Right ventricle myocardium inferior (tissue), 1 donor: ENCODE data around the gene CHEK1. TPM values are rescaled to one million over a fixed set of nuclear protein-coding genes. Genes with fewer than 3 reads are reported as not detected.

Experiments used
- ATAC-seq: fragments of 200-7000 bp; cut with Tn5 transposase; one replicate; pipeline ENCODE4 v1.9.1; 2020; ENCODE audit warnings: mild to moderate bottlenecking, moderate library complexity
- DNase-seq: peaks from one replicate; pipeline ENCODE4 v3.0.0; 2021; ENCODE audit errors: missing footprints
- intact Hi-C: fragments of 100-400 bp; cut with DNase I; formaldehyde crosslinking; loops from one replicate; pipeline ENCODE4 v1.11.0; 2022
- total RNA-seq: library from RNA; stranded (reverse); fragmentation: NEBNext Ultra II Directional; extraction: Animal tissue kit (Norgen Biotek cat#: 25700); gene quantifications from one replicate; pipeline ENCODE4 v1.2.1, GENCODE V29; 2021
- donor health status: DM: no; HTN: yes; CAD: no; lungs with severe emphysema.

Gene CHEK1
- total RNA-seq, 1 donor from 2014 or later, result 2.0 TPM

DNA sequence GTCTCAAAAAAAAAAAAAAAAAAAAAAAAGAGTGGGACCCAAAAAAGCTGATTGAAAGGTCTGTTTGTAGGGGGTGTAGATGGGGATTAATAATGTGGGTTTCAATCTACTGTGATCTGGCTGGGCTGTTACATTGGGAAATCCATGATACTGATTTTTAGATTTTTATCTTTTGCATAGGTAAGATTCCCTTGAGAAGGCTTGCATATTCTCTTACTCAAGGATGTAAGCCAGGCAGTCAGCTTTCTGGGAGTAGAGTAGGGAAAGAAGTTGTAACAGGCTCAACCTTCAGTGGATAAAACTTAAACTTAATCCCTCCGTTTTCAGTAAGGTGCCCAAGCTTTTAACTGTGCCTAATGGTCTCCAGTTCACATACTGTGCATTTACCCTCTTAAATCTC is 1.9 kb upstream of the CHEK1 start:
- intact Hi-C loops, result no loop called here
- DNase-seq (no peak), ATAC-seq (no peak)

DNA sequence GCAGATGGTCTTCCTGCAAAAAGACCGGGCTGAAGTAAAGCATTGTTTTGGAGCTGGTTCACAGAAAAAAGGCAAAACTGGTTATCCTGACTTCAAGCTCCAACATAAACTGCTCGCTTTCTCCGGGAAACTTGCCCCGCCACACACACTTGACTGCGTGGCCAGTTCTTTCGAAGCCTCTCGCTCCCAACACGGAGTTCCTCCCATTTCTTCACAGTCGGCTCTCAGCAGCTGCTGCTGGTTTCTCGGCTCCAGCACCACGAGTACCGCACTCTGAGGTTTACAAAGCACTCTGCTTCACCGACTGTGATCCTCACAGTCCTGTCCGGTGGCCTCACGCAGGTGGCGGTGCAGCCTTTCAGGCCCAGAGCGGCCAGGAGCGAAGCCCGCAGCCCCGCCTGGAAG is 264 bp downstream of the CHEK1 start:
- DNase-seq (no peak), ATAC-seq (peak; percentile 53)
- intact Hi-C loops, result loop anchor here (5.0 kb wide), 3 partner anchors 33 to 128 kb away; partner anchors contain the start of genes EI24, FEZ1 and STT3A

DNA sequence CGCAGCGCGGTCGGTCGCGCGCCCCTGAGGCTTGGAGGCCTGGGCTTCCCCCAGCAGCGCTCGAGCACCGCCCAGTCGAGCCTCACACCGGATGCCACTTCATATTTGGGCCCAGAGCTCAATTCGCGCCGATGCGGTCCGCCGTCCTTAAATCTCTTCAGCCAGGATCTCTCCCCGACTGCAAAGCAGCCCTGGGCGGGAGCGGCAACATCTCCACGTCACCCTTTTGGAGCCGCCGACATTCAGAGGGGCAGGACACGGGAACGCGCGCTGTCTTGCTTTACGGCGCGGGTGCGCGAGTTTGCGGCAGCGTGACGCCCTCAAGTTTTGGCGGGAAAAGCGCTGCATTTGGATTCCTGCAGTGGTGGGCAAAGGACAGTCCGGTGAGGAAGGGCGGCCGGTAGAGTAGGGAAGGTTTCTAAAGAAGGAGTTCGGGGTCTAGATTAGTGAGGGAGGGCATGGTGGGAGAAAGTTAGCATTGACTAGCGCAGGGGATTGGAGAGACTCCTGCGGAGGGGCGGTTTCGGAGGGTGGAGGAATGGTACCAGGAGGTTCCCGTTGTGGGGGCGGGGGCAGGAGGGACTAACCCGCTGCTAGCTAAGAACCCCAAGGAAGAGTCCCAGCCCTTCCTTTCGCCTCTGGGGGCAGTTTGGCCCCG is 796 bp downstream of the CHEK1 start:
- intact Hi-C loops, result loop anchor here (5.0 kb wide), 3 partner anchors 33 to 128 kb away; partner anchors contain the start of genes EI24, FEZ1 and STT3A
- peak; percentile 92 for DNase-seq
- peak; percentile 97 for ATAC-seq

DNA sequence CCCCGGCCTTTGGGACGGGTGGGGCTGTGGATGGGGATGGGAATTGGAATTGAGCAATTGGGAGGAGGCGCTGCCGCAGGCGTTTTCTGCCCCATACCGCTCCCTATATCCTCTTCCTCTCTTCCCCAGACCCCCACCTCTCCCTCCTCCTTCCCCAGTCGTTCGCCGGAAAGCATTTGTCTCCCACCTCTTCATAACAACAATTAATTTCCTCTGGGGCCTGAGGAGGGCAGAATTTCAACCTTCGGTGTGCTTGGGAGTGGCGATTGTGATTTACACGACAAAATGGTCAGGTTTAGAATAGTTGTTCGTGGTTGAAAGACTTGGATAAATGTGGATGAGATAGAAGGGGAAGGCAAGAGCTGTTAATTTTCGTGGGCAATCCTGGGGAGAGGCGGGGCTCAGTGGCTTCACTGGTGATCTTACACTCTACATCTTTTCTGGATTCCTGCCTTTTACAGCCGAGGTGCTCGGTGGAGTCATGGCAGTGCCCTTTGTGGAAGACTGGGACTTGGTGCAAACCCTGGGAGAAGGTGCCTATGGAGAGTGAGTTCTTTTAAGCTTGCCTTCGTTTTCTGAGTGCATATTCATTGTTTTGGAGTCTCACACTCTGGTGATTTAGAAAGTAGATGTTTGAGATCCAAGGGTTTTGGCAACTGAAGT is 1.5 kb downstream of the CHEK1 start:
- intact Hi-C loops, result loop anchor here (5.0 kb wide), 3 partner anchors 34 to 129 kb away; partner anchors contain the start of genes EI24, FEZ1 and STT3A
- DNase-seq (no peak), ATAC-seq (no peak)

DNA sequence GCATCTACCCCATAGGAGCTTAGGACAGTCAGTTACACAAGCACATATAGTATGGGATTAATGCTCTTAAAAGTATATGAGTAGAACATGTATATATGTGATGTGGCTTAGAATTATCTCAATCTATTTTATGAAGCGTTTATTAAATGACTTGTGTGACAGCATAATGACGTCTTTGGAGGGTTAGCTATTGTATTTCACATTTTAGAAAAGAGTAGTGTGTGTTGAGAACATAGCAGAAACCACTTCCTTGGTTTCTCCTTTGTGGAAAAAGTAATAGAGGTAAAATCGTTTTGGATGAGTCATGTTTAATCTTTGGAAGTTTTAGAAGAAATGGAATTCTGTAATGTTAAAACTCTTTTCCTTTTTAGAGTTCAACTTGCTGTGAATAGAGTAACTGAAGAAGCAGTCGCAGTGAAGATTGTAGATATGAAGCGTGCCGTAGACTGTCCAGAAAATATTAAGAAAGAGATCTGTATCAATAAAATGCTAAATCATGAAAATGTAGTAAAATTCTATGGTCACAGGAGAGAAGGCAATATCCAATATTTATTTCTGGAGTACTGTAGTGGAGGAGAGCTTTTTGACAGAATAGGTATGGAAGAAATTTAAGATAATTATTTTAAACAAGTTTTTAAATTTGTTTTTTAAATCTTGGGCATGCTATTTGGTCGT is 2.4 kb downstream of the CHEK1 start:
- intact Hi-C loops, result loop anchor here (5.0 kb wide), 3 partner anchors 35 to 130 kb away; partner anchors contain the start of genes EI24, FEZ1 and STT3A
- ATAC-seq, result no peak
- no peak for DNase-seq

DNA sequence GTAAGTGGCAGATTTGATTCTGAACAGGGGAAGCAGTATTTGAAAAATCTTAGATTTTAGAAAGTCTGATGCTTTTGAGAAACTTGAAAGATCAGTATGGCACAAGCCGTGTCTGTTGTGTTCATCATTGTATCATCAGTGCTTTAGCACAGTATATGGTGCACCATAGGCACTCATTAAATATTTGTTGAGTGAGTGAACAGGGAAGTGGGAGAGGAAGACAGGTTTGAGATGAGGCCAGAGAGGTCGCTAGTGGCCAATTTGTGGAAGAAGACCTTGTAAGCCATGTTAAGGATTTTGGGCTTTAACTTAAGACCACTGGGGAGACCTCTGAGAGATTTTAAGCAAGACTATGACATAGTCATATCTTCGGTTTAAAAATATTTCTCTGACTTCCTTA is 12.9 kb downstream of the CHEK1 start:
- intact Hi-C loops, result no loop called here

DNA sequence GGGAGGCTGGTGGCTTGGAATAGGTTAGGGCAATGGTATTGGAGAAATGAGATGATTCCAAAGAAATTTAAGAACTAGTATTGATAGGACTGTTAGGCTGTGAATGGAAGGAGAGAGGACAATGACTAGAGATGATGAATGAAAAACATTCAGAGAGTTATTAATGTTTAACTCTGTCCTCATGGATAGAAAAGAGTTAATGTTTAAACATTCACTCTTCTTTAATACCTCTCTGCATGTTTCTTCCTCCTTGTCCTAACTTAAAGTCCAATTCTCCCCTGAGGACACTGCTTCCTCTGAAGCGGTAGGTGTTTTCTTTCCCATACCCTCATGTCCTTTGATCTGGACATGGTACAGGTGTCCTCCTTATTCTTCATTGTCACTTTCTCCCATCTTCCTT is 13.4 kb downstream of the CHEK1 start:
- ATAC-seq (no peak), DNase-seq (no peak)
- intact Hi-C loops, result no loop called here

More for the DNA sequence above, 12.9 kb downstream of the CHEK1 start:
- no peak for DNase-seq
- no peak for ATAC-seq

DNA sequence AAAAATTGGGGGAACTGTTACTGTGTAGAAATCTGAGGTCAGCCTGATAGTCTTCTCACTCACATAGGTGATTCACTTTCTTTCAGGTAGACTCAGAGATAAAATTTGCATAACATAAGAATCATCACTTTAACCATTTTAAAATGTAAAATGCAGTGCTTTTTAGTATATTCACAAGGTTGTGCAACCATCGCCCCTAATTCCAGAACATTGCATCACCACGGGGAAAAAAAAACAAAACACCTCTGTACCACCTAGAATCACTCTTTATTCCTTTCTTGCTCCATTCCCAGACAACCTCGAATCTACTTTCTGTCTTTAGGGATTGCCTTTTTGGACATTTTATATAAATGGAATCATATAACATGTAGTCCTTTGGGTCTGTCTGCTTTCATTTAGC is 20.9 kb downstream of the CHEK1 start:
- ATAC-seq, result no peak
- intact Hi-C loops, result no loop called here
- no peak for DNase-seq

DNA sequence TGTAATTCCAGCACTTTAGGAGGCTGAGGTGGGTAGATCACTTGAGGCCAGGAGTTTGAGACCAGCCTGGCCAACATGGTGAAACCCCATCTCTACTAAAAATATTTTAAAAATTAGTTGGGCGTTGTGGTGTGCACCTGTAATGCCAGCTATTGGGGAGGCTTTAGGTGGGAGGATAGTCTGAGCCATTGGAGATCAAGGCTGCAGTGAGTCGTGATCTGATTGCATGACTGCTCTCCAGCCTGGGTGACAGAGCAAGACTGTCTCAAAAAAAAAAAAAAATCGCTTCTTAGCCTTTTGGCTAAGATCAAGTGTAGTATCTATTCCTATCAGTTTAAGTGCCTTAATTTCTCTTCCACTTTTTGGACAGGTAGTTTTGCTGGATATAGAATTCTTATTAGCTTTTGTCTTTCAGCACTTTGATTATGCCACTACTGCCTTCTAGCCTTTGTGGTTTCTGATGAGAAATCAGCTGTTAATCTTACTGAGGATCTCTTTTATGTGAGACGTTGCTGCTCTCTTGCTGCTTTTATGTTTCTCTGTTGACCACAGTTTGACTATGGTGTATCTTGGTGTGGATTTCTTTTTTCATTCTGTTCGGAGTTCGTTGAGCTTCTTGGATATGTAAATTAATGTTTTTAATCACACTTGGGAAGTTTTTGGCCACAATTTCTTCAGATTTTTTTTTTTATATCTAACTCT is 24.7 kb downstream of the CHEK1 start:
- intact Hi-C loops, result no loop called here
- ATAC-seq (no peak), DNase-seq (no peak)

DNA sequence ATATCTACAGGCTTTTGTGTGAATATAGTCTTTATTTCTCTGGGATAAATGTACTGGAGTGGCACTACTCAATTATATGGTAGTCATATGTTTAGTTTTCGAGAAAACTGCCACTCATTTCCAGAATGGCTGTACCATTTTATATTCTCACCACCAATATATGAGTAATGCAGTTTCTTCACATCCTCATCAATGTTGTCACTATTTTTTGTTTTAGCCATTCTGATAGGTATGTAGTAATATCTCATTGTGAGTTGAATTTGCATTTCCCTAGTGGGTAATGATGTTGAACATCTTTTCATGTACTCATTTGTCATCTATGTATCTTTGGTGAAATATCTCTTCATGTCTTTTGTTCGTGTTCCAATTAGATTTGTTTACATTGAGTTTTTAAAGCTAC is 37.7 kb downstream of the CHEK1 start:
- intact Hi-C loops, result no loop called here
- DNase-seq (no peak), ATAC-seq (no peak)

DNA sequence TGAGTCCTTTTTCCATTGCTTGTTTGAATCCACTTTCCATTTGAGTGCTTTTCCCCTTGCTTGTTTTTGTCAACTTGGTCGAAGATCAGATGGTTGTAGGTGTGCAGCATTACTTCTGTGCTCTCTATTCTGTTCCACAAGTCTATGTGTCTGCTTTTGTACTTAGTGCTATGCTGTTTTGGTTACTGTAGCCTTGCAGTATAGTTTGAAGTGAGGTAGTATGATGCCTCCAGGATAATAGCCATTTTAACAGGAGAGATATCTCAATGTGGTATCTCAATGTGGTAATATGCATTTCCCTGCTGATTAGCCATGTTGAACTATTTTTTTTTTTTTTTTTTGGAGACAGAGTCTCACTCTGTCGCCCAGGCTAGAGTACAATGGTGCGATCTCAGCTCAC is 38.9 kb downstream of the CHEK1 start:
- DNase-seq (no peak), ATAC-seq (no peak)
- intact Hi-C loops, result no loop called here

DNA sequence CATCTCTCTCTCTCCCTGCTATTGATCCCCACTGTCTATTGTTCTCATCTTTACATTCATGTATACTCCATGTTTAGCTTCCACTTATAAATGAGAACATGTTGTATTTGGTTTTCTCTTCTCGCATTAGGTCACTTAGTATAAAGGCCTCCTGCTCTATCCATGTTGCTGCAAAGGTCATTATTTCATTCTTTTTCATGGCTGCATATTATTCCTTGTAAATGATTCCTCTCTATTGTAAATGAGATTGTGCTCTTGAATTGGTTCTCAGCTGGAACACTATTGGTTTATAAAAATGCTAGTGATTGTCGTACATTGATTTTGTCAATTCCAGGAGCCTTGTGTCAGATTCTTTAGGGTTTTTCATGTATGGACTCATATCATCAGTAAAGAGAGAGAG is 42.2 kb downstream of the CHEK1 start:
- intact Hi-C loops, result no loop called here
- ATAC-seq, result no peak

DNA sequence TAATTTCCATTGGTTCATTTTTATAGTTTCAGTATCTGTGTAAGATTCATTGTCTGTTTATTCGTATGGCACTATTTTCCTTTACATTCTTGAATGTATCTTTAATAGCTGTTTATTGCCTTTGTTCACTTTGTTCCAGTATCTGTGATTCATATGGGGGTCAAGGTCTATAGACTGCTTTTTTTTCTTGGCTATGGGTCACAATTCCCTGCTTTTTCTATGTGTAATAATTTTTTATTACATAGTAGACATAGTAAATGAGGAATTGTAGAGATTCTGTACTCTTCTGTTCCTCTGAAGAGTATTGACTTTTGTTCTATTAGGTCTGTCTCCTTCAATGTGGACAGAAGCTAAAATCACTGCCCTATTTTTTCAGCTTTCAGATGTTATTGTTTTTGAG is 45.2 kb downstream of the CHEK1 start:
- intact Hi-C loops, result no loop called here
- ATAC-seq (no peak), DNase-seq (no peak)

More for the DNA sequence above, 42.2 kb downstream of the CHEK1 start:
- DNase-seq, result no peak

DNA sequence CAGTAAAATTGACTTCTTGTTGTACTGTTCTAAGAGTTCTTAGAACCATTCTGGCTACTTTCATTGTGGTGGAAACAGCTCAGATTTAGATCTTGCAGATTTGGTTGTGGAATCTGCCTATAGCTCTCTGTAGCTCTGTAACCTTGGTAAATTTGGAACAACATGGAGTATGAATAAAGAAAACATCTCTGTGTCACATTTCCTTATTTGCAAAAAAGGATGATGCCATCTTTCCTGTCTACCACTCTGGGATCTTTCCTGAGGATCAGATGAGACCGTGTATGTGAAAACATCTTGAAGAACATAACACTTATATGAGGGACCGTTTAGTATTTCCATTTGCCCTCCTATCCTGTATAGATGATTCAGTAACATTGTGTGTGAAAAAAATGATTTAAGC is 46.6 kb downstream of the CHEK1 start:
- intact Hi-C loops, result no loop called here
- DNase-seq (no peak), ATAC-seq (no peak)

DNA sequence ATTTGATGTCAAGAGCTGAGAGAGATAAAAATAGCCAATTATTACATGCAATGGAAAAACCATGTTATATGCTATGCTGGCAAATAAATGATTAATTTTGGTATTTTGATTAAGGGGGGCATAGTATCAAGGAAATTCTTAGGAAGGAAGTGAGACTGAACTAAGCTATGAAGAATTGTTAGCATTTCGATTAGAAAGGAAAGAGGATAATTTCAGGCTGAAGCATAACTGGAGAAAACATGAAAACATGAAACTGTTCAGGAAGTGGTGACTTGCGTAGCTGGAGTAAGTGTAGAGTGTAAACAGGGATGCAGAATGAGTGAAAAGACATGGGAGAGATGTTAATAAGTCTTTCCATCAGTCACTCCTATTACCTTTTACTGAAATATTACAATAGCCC is 49.2 kb downstream of the CHEK1 start:
- DNase-seq (no peak), ATAC-seq (no peak)
- intact Hi-C loops, result no loop called here

DNA sequence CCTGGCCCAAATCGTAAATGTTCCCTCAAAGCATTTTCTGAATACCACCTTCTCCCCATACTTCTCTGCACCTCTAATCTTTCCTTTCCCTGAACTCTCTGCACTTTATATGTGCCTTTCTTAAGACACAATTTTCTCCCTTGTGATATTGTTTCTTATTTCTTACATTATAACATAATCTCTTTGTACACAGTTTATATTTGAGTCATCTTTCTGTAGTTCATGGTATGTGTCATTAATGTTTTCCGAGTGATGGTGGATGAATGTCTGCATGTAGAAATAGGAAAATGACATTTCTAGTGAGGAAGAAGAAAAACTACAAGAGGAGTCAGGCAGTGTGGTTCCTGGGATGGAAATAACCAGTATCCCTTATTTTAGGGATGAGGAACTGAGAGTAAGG is 50.2 kb downstream of the CHEK1 start:
- intact Hi-C loops, result no loop called here
- DNase-seq (no peak), ATAC-seq (no peak)

DNA sequence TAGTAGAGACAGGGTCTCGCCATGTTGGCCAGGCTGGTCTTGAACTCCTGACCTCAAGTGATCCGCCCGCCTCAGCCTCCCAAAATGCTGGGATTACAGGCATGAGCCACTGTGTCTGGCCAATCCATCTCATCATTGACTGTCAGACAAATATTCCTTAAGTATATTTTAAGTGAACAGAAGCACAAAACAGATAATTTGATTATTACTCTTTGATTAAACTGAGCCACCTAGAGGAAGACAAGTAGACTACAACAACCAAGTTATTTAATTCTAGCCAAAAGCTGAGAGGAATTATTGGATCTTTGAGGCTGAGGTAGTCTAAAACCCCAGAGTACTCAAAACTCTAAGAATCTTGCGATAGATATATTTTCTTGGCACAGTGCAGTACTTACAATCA is 54.4 kb downstream of the CHEK1 start:
- DNase-seq (no peak), ATAC-seq (no peak)
- intact Hi-C loops, result no loop called here

DNA sequence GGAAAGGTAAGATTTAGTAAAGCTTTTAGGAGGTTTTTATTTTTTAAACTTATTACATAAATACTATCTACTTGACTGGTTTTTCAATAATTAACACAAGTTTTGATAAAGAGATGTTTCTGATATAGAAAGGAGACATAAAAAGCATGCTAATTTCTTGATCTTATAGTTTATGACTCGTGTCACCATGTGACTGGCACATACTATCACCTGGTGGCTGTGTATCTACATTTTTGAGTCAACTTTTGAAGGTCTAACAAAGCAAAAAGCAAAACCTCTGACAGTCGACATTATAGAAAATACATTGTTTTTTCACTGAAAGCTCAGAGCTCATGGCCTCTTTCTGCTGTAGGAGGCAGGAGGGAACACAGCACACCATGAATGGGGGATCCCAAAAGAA is 54.9 kb downstream of the CHEK1 start:
- intact Hi-C loops, result no loop called here
- ATAC-seq, result no peak

DNA sequence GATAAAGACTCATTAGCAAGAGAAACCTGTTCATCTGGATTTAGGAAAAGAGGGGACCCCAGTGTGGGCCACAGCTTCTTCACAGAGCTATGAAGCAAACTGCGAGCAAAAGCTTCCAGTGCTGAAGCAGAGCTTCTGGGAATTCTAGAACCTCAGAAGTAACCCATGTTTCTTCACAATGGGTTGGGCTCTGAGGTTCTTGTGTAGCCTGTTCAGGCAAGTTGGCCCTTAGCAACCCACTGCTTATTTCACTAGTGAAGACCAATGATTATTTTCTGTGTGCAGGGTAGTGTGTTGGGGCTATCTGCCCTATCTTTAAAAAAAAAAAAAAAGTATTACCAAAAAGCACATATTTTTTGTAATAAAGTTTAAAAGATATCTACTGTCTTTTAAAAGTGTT is 55.8 kb downstream of the CHEK1 start, which contains the start of gene ACRV1:
Gene ACRV1 (minus strand): TSS at position 101 of the 400 bp plus-strand sequence. CDS start 67 bp downstream, at position 34.
- DNase-seq (no peak), ATAC-seq (no peak)
- intact Hi-C loops, result no loop called here

More for the DNA sequence above, 54.9 kb downstream of the CHEK1 start:
- DNase-seq, result no peak
